SK-N-MC (cell line): ENCODE results near the gene SNAPIN.

ENCODE experiments used
- EZH2 ChIP-seq: fragments of 200-600 bp; sonication (generic); IDR thresholded peaks from one replicate; pipeline ENCODE4 v1.6.1; 2017; ENCODE audit warnings: antibody characterized with exemption
- FOXP2 ChIP-seq: optimal IDR thresholded peaks from 2 replicates; pipeline ENCODE3; 2011; ENCODE audit warnings: mild to moderate bottlenecking, moderate library complexity; ENCODE audit not compliant: insufficient read depth; ENCODE audit errors: extremely low read length, control extremely low read depth
- POLR2AphosphoS5 ChIP-seq: IDR thresholded peaks from 2 replicates; pipeline ENCODE4 v1.6.1; 2012; ENCODE audit warnings: mild to moderate bottlenecking, low read depth, low read length, borderline replicate concordance

- TF ChIP-seq POLR2AphosphoS5, result no peak
- TF ChIP-seq EZH2, result no peak
- no peak for TF ChIP-seq FOXP2
Observed at GRCh38 chr1:153627715-153628626, 30.5 kb upstream of the SNAPIN start, which contains the start of gene S100A1.
